SK-N-SH treated with all-trans-retinoic acid at 6 μM for 48 hours (cell line): ENCODE results near the gene NR2C1.

ENCODE experiments used
- ARNTL ChIP-seq: fragments of 450-650 bp; formaldehyde crosslinking; IDR thresholded peaks from 2 replicates; pipeline ENCODE4 v1.5.0; 2020; ENCODE audit warnings: low read depth, mild to moderate bottlenecking, moderate library complexity, borderline replicate concordance
- CREB5 ChIP-seq: fragments of 250-450 bp; sonication (Bioruptor Pico); IDR thresholded peaks from 2 replicates; pipeline ENCODE4 v1.5.1; 2020; ENCODE audit warnings: low read depth, mild to moderate bottlenecking, moderate library complexity
- ISL1 ChIP-seq: fragments of 250-450 bp; sonication (Bioruptor Pico); IDR thresholded peaks from 2 replicates; pipeline ENCODE4 v2.1.2; 2022; ENCODE audit warnings: mild to moderate bottlenecking, moderate library complexity
- PATZ1 ChIP-seq: fragments of 250-450 bp; sonication (Bioruptor Pico); IDR thresholded peaks from 2 replicates; pipeline ENCODE4 v1.8.0; 2020; ENCODE audit warnings: mild to moderate bottlenecking, moderate library complexity, borderline replicate concordance
- TCF4 ChIP-seq: fragments of 250-450 bp; sonication (Bioruptor Pico); IDR thresholded peaks from 2 replicates; pipeline ENCODE4 v1.8.0; 2021; ENCODE audit warnings: mild to moderate bottlenecking, moderate library complexity, borderline replicate concordance
- ZFP30 ChIP-seq: fragments of 450-650 bp; formaldehyde crosslinking; IDR thresholded peaks from 2 replicates; pipeline ENCODE4 v1.5.0; 2022; ENCODE audit warnings: mild to moderate bottlenecking, moderate library complexity

- TF ChIP-seq ZFP30 (CRISPR knock-in tag) (no peak), PATZ1 (CRISPR knock-in tag) (no peak), ARNTL (CRISPR knock-in tag) (no peak), CREB5 (CRISPR knock-in tag) (no peak), TCF4 (CRISPR knock-in tag) (no peak), ISL1 (CRISPR knock-in tag) (no peak)
These were observed 102.9 kb downstream of the NR2C1 start for GRCh38 chr12:94970560-94970959.
